Glutamatergic neuron (in vitro differentiated cells): ENCODE measurements around the gene RNASE8. TPM values are rescaled to one million over a fixed set of nuclear protein-coding genes. Genes with fewer than 3 reads are reported as not detected.
A peak's percentile ranks its signal among the peaks of the same experiment; 100 is the strongest.

ENCODE experiments used
- DNase-seq: peaks from one replicate; pipeline ENCODE4 v3.0.0; 2022
- H3K27ac Mint-ChIP-seq: one replicate; pipeline ENCODE4 v1.8.0; 2020; ENCODE audit warnings: mild to moderate bottlenecking, mixed read lengths, inconsistent platforms; ENCODE audit not compliant: unreplicated experiment
- H3K27me3 Mint-ChIP-seq: one replicate; pipeline ENCODE4 v1.8.0; 2020; ENCODE audit warnings: mild to moderate bottlenecking, moderate library complexity, mixed read lengths, inconsistent platforms; ENCODE audit not compliant: unreplicated experiment
- H3K36me3 Mint-ChIP-seq: one replicate; pipeline ENCODE4 v1.8.0; 2020; ENCODE audit warnings: mild to moderate bottlenecking, mixed read lengths, inconsistent platforms; ENCODE audit not compliant: unreplicated experiment
- H3K4me1 Mint-ChIP-seq: one replicate; pipeline ENCODE4 v1.8.0; 2020; ENCODE audit warnings: mild to moderate bottlenecking, low read depth, mixed read lengths, inconsistent platforms; ENCODE audit not compliant: unreplicated experiment
- H3K4me3 Mint-ChIP-seq: one replicate; pipeline ENCODE4 v1.8.0; 2020; ENCODE audit warnings: mild to moderate bottlenecking, mixed read lengths, inconsistent platforms; ENCODE audit not compliant: unreplicated experiment
- H3K9me3 Mint-ChIP-seq: one replicate; pipeline ENCODE4 v1.8.0; 2020; ENCODE audit warnings: mild to moderate bottlenecking, moderate library complexity, mixed read lengths, inconsistent platforms; ENCODE audit not compliant: unreplicated experiment
- CTCF ChIP-seq: fragments of 200-600 bp; sonication (generic); IDR thresholded peaks from one replicate; pipeline ENCODE4 v1.5.0; 2021; ENCODE audit not compliant: partially characterized antibody, unreplicated experiment
- total RNA-seq: library from RNA; stranded (reverse); fragmentation: NEBNext Ultra II Directional; extraction: Animal tissue kit (Norgen Biotek cat#: 25700); gene quantifications from one replicate; pipeline ENCODE4 v1.2.1, GENCODE V29; 2021; ENCODE audit not compliant: unreplicated experiment

The RNASE8 gene
- total RNA-seq, 1 donor from 2014 or later, result not detected

- Mint-ChIP-seq H3K27ac (no peak overlapping the region), H3K36me3 (no peaks in the 10 kb centered on the region), H3K9me3 (no peaks in the 10 kb centered on the region), H3K27me3 (no peaks in the 10 kb centered on the region), H3K4me1 (no peaks in the 10 kb centered on the region), H3K4me3 (no peak overlapping the region)
- no peak for DNase-seq
- TF ChIP-seq CTCF, result no peak
Measured at GRCh38 chr14:21061347-21061668, 3.7 kb downstream of the RNASE8 start.

- Mint-ChIP-seq H3K27me3 (peaks cover 2% of the 10 kb centered on the region), H3K4me1 (peaks cover under 1% of the 10 kb centered on the region), H3K4me3 (no peak overlapping the region), H3K9me3 (peaks cover 7% of the 10 kb centered on the region), H3K36me3 (no peaks in the 10 kb centered on the region), H3K27ac (no peak overlapping the region)
- DNase-seq, result no peak
- TF ChIP-seq CTCF, result no peak
Measured at GRCh38 chr14:21063479-21063878, 5.9 kb downstream of the RNASE8 start.

GRCh38 chr14:21066882-21067502 is 9.4 kb downstream of the RNASE8 start:
- Mint-ChIP-seq H3K4me1 (peaks cover 9% of the 10 kb centered on the region), H3K27me3 (peaks cover 14% of the 10 kb centered on the region), H3K36me3 (no peaks in the 10 kb centered on the region), H3K4me3 (no peak overlapping the region), H3K27ac (no peak overlapping the region), H3K9me3 (peaks cover 11% of the 10 kb centered on the region)
- TF ChIP-seq CTCF, result no peak
- no peak for DNase-seq

- H3K9me3 Mint-ChIP-seq, result peaks cover 15% of the 10 kb centered on the region
- no peak overlapping the region for H3K27ac Mint-ChIP-seq
- peak; percentile 70 for DNase-seq
- peaks cover 6% of the 10 kb centered on the region for H3K36me3 Mint-ChIP-seq
- peak; percentile 49 for TF ChIP-seq CTCF
- H3K27me3 Mint-ChIP-seq, result peaks cover 24% of the 10 kb centered on the region
- peak overlapping the region; percentile 90 for H3K4me3 Mint-ChIP-seq
- H3K4me1 Mint-ChIP-seq, result peaks cover 18% of the 10 kb centered on the region
Measured at GRCh38 chr14:21068521-21069387, 11.1 kb downstream of the RNASE8 start.
